Stimulated activated CD4-positive, alpha-beta T cell treated with anti-CD3 and anti-CD28 coated beads, Interleukin-4, amount 100 ng/mL, for 4 hours (primary cell): ENCODE results near the gene COA3.

Experiments used
- DNase-seq, 2 experiments: peaks; one replicate each; pipeline ENCODE4 v3.0.0-alpha.2; 2020

COA3 gene

DNA sequence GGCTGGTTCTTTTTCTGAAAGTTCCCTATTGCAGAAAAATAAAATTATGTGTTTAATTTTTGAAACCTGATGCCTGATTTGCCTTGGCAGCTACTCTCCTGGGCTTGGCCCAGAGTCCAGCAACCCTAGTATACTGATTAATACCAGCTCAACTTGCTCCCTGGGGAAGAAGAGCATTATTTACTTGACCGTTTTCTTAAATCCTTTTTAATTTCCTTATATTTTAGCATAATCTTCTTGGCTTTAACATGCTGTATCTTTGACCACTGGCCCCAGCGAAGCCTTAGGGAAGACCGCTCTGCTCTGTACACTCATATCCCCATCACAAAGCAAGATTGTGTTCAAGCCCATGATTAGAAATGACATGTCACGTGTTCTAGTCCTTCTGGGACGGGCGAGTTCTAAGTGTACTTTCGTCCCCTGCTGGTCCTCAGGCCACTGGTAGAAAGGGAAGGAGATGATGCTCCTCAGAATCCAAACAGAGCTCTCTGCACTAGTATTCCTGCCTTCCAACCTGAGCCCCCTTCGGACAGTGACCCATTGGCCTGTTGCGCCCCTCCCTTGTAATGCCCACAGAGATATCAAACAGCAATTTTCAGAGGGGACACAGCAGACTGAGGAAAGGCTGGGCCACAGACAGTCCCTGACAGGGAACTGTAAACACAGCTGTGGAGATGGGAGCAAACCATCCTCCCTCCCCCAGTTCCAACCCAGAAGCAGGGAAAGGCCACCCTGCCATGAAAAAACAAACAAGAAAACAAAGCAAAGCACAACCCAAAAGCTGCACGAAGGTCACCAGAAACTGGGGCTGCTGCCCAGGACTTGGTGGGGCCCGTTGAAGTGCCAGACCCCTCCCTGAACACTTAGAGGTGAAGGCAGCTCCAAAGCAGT lies 49.4 kb downstream of the COA3 start:
- DNase-seq = no peak

DNA sequence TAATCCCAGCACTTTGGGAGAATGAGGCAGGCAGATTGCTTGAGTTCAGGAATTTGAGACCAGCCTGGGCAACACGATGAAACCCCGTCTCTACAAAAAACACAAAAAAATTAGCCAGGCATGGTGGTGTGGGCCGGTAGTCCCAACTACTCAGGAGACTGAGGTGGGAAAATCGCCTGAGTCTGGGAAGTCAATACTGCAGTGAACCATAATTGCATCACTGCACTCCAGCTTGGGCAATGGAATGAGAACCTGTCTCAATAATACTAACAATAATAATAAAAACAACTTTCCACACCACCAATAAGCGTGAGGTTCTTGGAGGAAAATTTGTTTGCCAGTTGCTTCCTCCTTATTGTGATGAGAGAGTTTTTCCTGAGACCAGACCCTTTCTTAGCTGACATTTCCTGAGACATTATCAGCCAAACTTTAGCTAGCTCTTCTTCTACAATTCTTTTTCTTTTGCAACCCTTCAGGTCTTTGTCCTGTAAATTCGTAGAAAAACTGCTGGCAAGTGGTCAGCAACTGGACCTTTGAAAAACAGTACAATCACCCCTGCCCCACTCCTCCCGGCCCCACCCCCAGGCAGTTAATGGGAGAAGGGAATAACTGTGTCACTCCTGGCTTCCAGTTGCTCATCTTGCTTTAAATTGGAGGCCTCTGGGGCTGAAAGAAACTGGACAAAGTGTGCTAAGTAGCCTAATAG lies 50.1 kb downstream of the COA3 start:
- DNase-seq = no peak
